H54 (cell line): Measurements from ENCODE around the gene POSTN.
"Not testable (repeated sequence)": the region's sequence is repeated elsewhere in the genome, so short reads cannot be mapped to it uniquely, and the experiment has no call there.

Experiments
- DNase-seq: peaks from one replicate; pipeline ENCODE4 v3.0.0; 2011; ENCODE audit warnings: low spot score, mixed read lengths; ENCODE audit not compliant: insufficient read length
- FAIRE-seq: peaks from 3 replicates; lab custom pipeline; 2011; peaks lifted over from hg19 to GRCh38; lab: Jason Lieb, UNC
- POLR2A ChIP-seq: IDR thresholded peaks from 2 replicates; pipeline ENCODE4 v1.6.1; 2011; ENCODE audit warnings: low read depth, mild to moderate bottlenecking, low read length

Gene POSTN

GRCh38 chr13:37613236-37613635 is 14.7 kb upstream of the POSTN start:
- FAIRE-seq (no peak), DNase-seq (no peak)
- no peak for TF ChIP-seq POLR2A

GRCh38 chr13:37608750-37609339 is 10.3 kb upstream of the POSTN start:
- TF ChIP-seq POLR2A, result no peak
- DNase-seq (no peak), FAIRE-seq (no peak)

DNA sequence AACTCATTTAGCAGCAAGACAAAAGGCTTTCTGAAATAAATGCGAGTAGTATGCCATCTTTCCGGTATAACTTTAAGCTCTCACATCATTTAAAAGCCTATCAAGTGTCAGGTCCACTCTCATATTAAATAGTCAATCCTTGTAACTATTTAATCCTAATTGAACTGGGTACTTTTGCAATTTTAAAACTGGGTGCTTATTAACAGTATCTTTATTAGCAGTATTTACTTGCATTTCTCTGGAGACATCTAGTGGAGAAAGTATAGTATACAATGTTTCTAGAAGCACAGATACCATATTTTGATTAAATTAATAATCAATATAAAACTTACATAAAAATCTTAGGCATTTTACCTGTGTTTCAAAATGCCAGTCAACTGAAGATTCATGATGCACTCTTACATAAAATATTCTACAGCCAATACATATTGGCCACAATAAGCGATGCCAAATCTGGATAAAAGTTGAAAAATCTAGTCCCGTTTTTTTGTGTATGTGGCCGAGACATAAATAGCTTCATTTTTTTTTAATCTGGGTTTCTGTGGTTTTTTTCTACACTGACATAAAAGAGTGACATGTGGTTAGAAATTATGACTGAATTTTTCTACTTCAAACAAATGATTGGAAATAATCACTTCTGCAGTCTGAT is 4.3 kb upstream of the POSTN start:
- DNase-seq, result no peak
- FAIRE-seq, result no peak
- no peak for TF ChIP-seq POLR2A

DNA sequence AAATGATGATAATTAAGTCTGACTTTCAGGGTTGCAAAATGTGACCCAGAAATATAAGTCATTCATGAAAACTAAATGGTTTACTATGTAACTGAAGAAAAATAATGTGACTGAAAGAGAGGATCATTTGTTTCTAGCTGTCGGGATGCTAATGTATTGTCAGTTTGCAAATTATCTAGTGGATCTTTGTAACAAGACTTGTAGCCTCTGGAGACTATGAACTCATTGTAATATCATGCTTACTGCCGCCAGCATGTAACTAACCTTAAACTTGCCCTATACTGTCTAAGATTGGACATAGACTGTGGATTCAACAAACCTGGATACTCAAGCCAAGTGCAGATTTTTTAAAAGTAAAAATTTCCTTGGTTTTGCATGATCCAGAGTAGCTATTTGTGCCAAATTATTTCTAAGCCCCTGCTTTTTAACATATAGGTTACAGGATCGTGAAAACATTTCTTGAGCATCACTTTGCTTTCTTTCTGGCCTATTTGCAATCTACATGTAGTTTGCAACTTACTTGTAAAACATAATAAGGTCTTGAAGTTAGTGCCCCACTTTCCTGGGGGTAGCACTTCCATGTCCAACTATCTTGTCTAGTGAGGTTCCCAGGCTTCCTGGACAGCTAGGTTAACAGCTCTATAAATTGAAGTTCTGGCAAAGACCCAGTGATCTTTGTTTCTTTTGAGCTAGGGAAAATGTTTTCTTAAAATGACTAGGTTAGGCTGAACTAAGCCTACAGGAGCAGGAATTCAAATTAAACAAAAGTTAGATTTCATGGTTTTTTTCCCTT is 3.3 kb upstream of the POSTN start:
- TF ChIP-seq POLR2A, result no peak
- DNase-seq, result no peak
- FAIRE-seq, result no peak

- no peak for DNase-seq
- no peak for TF ChIP-seq POLR2A
- no peak for FAIRE-seq
Observed at GRCh38 chr13:37599519-37599918, 951 bp upstream of the POSTN start.

- DNase-seq (no peak), FAIRE-seq (no peak)
- TF ChIP-seq POLR2A, result no peak
Observed at GRCh38 chr13:37597477-37598025, 1.0 kb downstream of the POSTN start.

- DNase-seq (no peak), FAIRE-seq (no peak)
- TF ChIP-seq POLR2A, result no peak
Observed at GRCh38 chr13:37596805-37597204, 1.8 kb downstream of the POSTN start.

- no peak for TF ChIP-seq POLR2A
- no peak for FAIRE-seq
- no peak for DNase-seq
Observed at GRCh38 chr13:37595162-37595561, 3.4 kb downstream of the POSTN start.

DNA sequence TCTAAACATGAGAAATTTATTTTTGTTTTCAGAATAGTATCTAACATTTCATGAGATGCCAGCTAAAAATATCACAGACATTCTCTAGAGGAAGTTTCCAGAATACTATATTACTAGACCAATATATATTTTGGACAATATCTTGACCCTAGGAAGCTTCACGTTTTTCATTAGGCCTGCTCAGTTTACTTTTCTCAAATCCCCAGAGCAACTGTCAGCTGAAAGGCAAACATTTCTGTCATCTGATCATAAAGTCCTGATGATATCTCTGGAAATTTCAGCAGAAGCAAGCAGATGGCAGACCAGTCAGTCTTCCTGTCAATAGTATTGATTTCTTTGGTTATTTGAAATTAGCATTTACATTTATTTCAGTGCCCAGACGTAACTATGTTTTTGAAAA is 4.0 kb downstream of the POSTN start:
- no peak for TF ChIP-seq POLR2A
- DNase-seq, result no peak
- no peak for FAIRE-seq

DNA sequence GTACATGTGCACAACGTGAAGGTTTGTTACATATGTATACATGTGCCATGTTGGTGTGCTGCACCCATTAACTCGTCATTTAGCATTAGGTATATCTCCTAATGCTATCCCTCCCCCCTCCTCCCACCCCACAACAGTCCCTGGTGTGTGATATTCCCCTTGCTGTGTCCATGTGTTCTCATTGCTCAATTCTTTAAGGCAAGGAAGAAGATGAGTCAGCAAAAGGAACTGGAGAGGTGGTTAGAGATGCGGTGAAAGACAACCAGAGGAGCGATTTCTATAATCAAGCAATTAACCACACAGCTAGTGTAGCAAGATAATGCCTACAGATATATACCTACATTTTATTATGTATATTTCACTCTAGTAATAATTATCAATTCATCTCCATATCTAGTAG is 9.2 kb downstream of the POSTN start:
- not testable (repeated sequence) for FAIRE-seq, DNase-seq

- FAIRE-seq, result no peak
- no peak for DNase-seq
- TF ChIP-seq POLR2A, result no peak
Observed at GRCh38 chr13:37587236-37587635, 11.3 kb downstream of the POSTN start.

- DNase-seq (no peak), FAIRE-seq (no peak)
- TF ChIP-seq POLR2A, result no peak
Observed at GRCh38 chr13:37586164-37586563, 12.4 kb downstream of the POSTN start.

GRCh38 chr13:37585541-37585940 is 13.0 kb downstream of the POSTN start:
- DNase-seq, result no peak
- no peak for TF ChIP-seq POLR2A
- no peak for FAIRE-seq

DNA sequence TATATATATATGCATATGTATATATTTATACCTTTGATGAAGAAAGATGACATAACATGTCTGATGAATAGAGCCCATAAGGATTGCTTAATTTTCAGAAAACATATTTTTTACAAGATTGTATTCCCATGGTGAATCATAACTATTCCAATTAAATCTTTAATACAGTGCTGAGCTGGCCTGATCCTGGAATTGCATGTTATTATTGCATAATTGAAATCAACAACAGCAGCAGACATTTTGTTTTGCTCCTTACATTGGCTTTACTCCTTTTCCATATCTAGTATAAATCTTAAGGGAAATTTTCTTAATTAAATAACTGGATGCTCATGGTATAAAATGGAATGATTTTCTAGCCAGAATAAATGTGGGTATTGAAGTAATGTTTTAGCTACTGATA is 22.0 kb downstream of the POSTN start:
- no peak for DNase-seq
- no peak for TF ChIP-seq POLR2A
- FAIRE-seq, result no peak
